ENCODE results near the gene MYL11.

Gene MYL11

GRCh38 chr16:30354423-30355143, 20.0 kb upstream of the MYL11 start:
- DNase-seq, result no peak

GRCh38 chr16:30355144-30355953, 19.3 kb upstream of the MYL11 start, which contains the start of gene CD2BP2:
Gene CD2BP2 (minus strand): TSS chr16:30355308. CDS start chr16:30354681, 627 bp downstream.
- peak; percentile 90 for DNase-seq

GRCh38 chr16:30355954-30356308, 18.7 kb upstream of the MYL11 start:
- no peak for DNase-seq

GRCh38 chr16:30356401-30357084, 18.1 kb upstream of the MYL11 start:
- DNase-seq, result no peak

- DNase-seq, result no peak
These were observed 17.4 kb upstream of the MYL11 start for GRCh38 chr16:30357085-30357714.

- DNase-seq, result no peak
These were observed 16.7 kb upstream of the MYL11 start for GRCh38 chr16:30357715-30358576.

GRCh38 chr16:30358577-30358936, 16.0 kb upstream of the MYL11 start:
- DNase-seq, result no peak

GRCh38 chr16:30358990-30359870, 15.4 kb upstream of the MYL11 start:
- no peak for DNase-seq

GRCh38 chr16:30359871-30360170, 14.8 kb upstream of the MYL11 start:
- no peak for DNase-seq

- no peak for DNase-seq
These were observed 13.4 kb upstream of the MYL11 start for GRCh38 chr16:30361180-30361579.

GRCh38 chr16:30365200-30365599, 9.4 kb upstream of the MYL11 start:
- no peak for DNase-seq

- DNase-seq, result no peak
These were observed 8.1 kb upstream of the MYL11 start for GRCh38 chr16:30366511-30366910.

- no peak for DNase-seq
These were observed 7.1 kb upstream of the MYL11 start for GRCh38 chr16:30367349-30368009.

- DNase-seq, result no peak
These were observed 6.3 kb upstream of the MYL11 start for GRCh38 chr16:30368122-30368791.

- DNase-seq, result no peak
These were observed 5.9 kb upstream of the MYL11 start for GRCh38 chr16:30368792-30369090.

- no peak for DNase-seq
These were observed 5.3 kb upstream of the MYL11 start for GRCh38 chr16:30369091-30369937.

GRCh38 chr16:30369938-30370455, 4.6 kb upstream of the MYL11 start:
- no peak for DNase-seq

GRCh38 chr16:30370456-30371247, 4.0 kb upstream of the MYL11 start, which contains the start of gene TBC1D10B:
Gene TBC1D10B (minus strand): TSS chr16:30370494. CDS start chr16:30370183, 311 bp downstream.
- DNase-seq, result peak; percentile 99

Data from NCI-H1694 treated with DMSO at 0.1 percent for 48 hours (cell line).